NCI-H146 treated with DMSO at 0.1 percent for 48 hours (cell line): ENCODE results near the gene RASGEF1C.
"Not testable (repeated sequence)": the region's sequence is repeated elsewhere in the genome, so short reads cannot be mapped to it uniquely, and the experiment has no call there.

Source experiments
- DNase-seq: peaks from one replicate; lab custom pipeline; 2025; ENCODE audit not compliant: unreplicated experiment; lab: John Stamatoyannopoulos, UW

Gene RASGEF1C

GRCh38 chr5:180211761-180212035 lies 2.7 kb upstream of the RASGEF1C start:
- DNase-seq, result no peak

- no peak for DNase-seq
These were observed 2.1 kb upstream of the RASGEF1C start for GRCh38 chr5:180210961-180211760.

GRCh38 chr5:180210077-180210476 lies 1.1 kb upstream of the RASGEF1C start:
- DNase-seq, result not testable (repeated sequence)

- no peak for DNase-seq
These were observed 453 bp downstream of the RASGEF1C start for GRCh38 chr5:180208435-180209081.

- no peak for DNase-seq
These were observed 975 bp downstream of the RASGEF1C start for GRCh38 chr5:180208038-180208434.

GRCh38 chr5:180207593-180207992 lies 1.4 kb downstream of the RASGEF1C start:
- DNase-seq, result no peak

- no peak for DNase-seq
These were observed 2.0 kb downstream of the RASGEF1C start for GRCh38 chr5:180206993-180207392.

- DNase-seq, result no peak
These were observed 3.1 kb downstream of the RASGEF1C start for GRCh38 chr5:180205916-180206315.

GRCh38 chr5:180204276-180204819 lies 4.7 kb downstream of the RASGEF1C start:
- no peak for DNase-seq

- DNase-seq, result no peak
These were observed 6.0 kb downstream of the RASGEF1C start for GRCh38 chr5:180202939-180203573.

GRCh38 chr5:180201051-180201987 lies 7.7 kb downstream of the RASGEF1C start:
- DNase-seq, result no peak

- DNase-seq, result no peak
These were observed 9.6 kb downstream of the RASGEF1C start for GRCh38 chr5:180199390-180199789.

GRCh38 chr5:180198208-180198607 lies 10.8 kb downstream of the RASGEF1C start:
- no peak for DNase-seq

- no peak for DNase-seq
These were observed 11.9 kb downstream of the RASGEF1C start for GRCh38 chr5:180197016-180197702.

GRCh38 chr5:180194410-180195345 lies 14.3 kb downstream of the RASGEF1C start:
- DNase-seq, result no peak

GRCh38 chr5:180193749-180194375 lies 15.1 kb downstream of the RASGEF1C start:
- DNase-seq, result no peak

GRCh38 chr5:180191716-180192115 lies 17.3 kb downstream of the RASGEF1C start:
- no peak for DNase-seq

GRCh38 chr5:180187767-180188166 lies 21.2 kb downstream of the RASGEF1C start:
- no peak for DNase-seq

GRCh38 chr5:180180846-180181245 lies 28.2 kb downstream of the RASGEF1C start:
- DNase-seq, result no peak
